CD14-positive monocyte (primary cell): ENCODE measurements around the gene SYNE2. TPM values are rescaled to one million over a fixed set of nuclear protein-coding genes. Genes with fewer than 3 reads are reported as not detected.

ENCODE experiments used
- DNase-seq, 3 donors: peaks; one replicate each; pipeline ENCODE4 v3.0.0-alpha.2; 2011 to 2022
- H2AFZ ChIP-seq: 2 replicates; pipeline ENCODE4 v1.6.0; 2012; ENCODE audit warnings: mild to moderate bottlenecking, low read depth, low read length, inconsistent platforms; ENCODE audit not compliant: insufficient read depth, poor library complexity, severe bottlenecking
- H3K27ac ChIP-seq, 2 donors: 1 replicate in 1 of 2; 2 replicates in 1 of 2; pipeline ENCODE4 v1.5.1; 2012 to 2013; ENCODE audit warnings: low read length in 2 of 2, control low read depth in 1 of 2, inconsistent platforms in 1 of 2, low read depth in 1 of 2, mild to moderate bottlenecking in 1 of 2
- H3K27me3 ChIP-seq, 2 donors: one replicate each; pipeline versions ENCODE4 v1.6.0 to v1.6.1; 2011 to 2013; ENCODE audit warnings: low read length in 2 of 2; ENCODE audit not compliant: control insufficient read depth in 2 of 2, insufficient read depth in 2 of 2
- H3K36me3 ChIP-seq, 2 donors: replicated peaks in 1 of 2; 1 replicate in 1 of 2; 2 replicates in 1 of 2; pipeline versions ENCODE4 v1.5.1 to v1.6.1; 2012 to 2013; ENCODE audit warnings: low read length in 2 of 2, control low read depth in 1 of 2, inconsistent platforms in 1 of 2, mild to moderate bottlenecking in 1 of 2; ENCODE audit not compliant: insufficient read depth in 2 of 2, control insufficient read depth in 1 of 2
- H3K4me1 ChIP-seq, 2 donors: 1 replicate in 1 of 2; 2 replicates in 1 of 2; pipeline versions ENCODE4 v1.5.1 to v1.6.1; 2012 to 2013; ENCODE audit warnings: low read length in 2 of 2, control low read depth in 1 of 2, inconsistent platforms in 1 of 2, mild to moderate bottlenecking in 1 of 2, moderate library complexity in 1 of 2; ENCODE audit not compliant: insufficient read depth in 2 of 2, control insufficient read depth in 1 of 2
- H3K4me2 ChIP-seq: replicated peaks from 2 replicates; pipeline ENCODE3; 2012; ENCODE audit warnings: low read length, moderate library complexity, mild to moderate bottlenecking; ENCODE audit not compliant: poor library complexity, severe bottlenecking; ENCODE audit errors: extremely low read depth
- H3K4me3 ChIP-seq, 3 experiments: fragments of 200-600 bp in 1 of 3; sonication (generic) in 1 of 3; replicated peaks in 1 of 3; 1 replicate in 2 of 3; 2 replicates in 1 of 3; pipeline ENCODE4 v1.5.1; 2011 to 2013; ENCODE audit warnings: low read length in 3 of 3, mild to moderate bottlenecking in 3 of 3, control low read depth in 2 of 3, low read depth in 2 of 3, inconsistent platforms in 1 of 3, moderate library complexity in 1 of 3
- H3K79me2 ChIP-seq: 2 replicates; pipeline ENCODE4 v1.6.0; 2012; ENCODE audit warnings: mild to moderate bottlenecking, control low read depth, inconsistent platforms, low read length, moderate library complexity; ENCODE audit not compliant: insufficient read depth
- H3K9ac ChIP-seq: 2 replicates; pipeline ENCODE4 v1.6.0; 2017; ENCODE audit warnings: low read length, mild to moderate bottlenecking; ENCODE audit not compliant: insufficient read depth, poor library complexity, severe bottlenecking
- H3K9me3 ChIP-seq, 2 donors: replicated peaks in 1 of 2; 1 replicate in 1 of 2; 2 replicates in 1 of 2; pipeline versions ENCODE4 v1.5.1 to v1.6.1; 2012 to 2013; ENCODE audit warnings: low read length in 2 of 2, control low read depth in 1 of 2; ENCODE audit not compliant: control insufficient read depth in 1 of 2, insufficient read depth in 1 of 2
- H4K20me1 ChIP-seq: 2 replicates; pipeline ENCODE4 v1.6.0; 2012; ENCODE audit warnings: mild to moderate bottlenecking, low read length, control low read depth, moderate library complexity; ENCODE audit not compliant: insufficient read depth
- H3K27ac Mint-ChIP-seq, 7 donors: one replicate each; pipeline ENCODE4 v1.8.0; 2020; ENCODE audit warnings: mild to moderate bottlenecking in 7 of 7, mixed read lengths in 7 of 7, moderate library complexity in 6 of 7, inconsistent platforms in 2 of 7
- H3K27me3 Mint-ChIP-seq, 3 donors: one replicate each; pipeline ENCODE4 v1.8.0; 2021 to 2022; ENCODE audit warnings: low read depth in 3 of 3, mild to moderate bottlenecking in 3 of 3, mixed read lengths in 3 of 3, moderate library complexity in 3 of 3, inconsistent platforms in 1 of 3
- H3K36me3 Mint-ChIP-seq, 2 donors: one replicate each; pipeline ENCODE4 v1.8.0; 2020; ENCODE audit warnings: mixed read lengths in 2 of 2, inconsistent platforms in 1 of 2, mild to moderate bottlenecking in 1 of 2
- H3K4me1 Mint-ChIP-seq: one replicate; pipeline ENCODE4 v1.8.0; 2020; ENCODE audit warnings: mild to moderate bottlenecking, mixed read lengths
- H3K4me3 Mint-ChIP-seq, 2 donors: one replicate each; pipeline ENCODE4 v1.8.0; 2020; ENCODE audit warnings: mild to moderate bottlenecking in 2 of 2, mixed read lengths in 2 of 2, moderate library complexity in 1 of 2
- H3K9me3 Mint-ChIP-seq, 7 donors: one replicate each; pipeline ENCODE4 v1.8.0; 2020 to 2022; ENCODE audit warnings: mixed read lengths in 7 of 7, mild to moderate bottlenecking in 6 of 7, moderate library complexity in 6 of 7, inconsistent platforms in 2 of 7
- CTCF ChIP-seq: fragments of 200-600 bp; IDR thresholded peaks from one replicate; pipeline ENCODE4 v1.8.0; 2022; ENCODE audit warnings: antibody characterized with exemption, mild to moderate bottlenecking
- WGBS: methylation state at CpG from one replicate; pipeline ENCODE4 v1.1.5; 2013; ENCODE audit warnings: missing lambda C conversion rate; ENCODE audit not compliant: insufficient coverage; 5-methylcytosine and 5-hydroxymethylcytosine counted together
- intact Hi-C, 2 donors: fragments of 100-400 bp; cut with micrococcal nuclease; formaldehyde crosslinking; loops; one replicate each; pipeline versions ENCODE4 v1.15.0 to v1.15.1; 2023
- polyA plus RNA-seq, 3 donors: library from polyadenylated mRNA; depleted of rRNA in 1 of 3; unstranded in 2 of 3; stranded (reverse) in 1 of 3; fragments of 300-500 nt in 2 of 3; fragments of >200 nt in 1 of 3; fragmentation: Illumina TruSeq in 2 of 3; gene quantifications; 1 replicate in 2 of 3; 2 replicates in 1 of 3; pipeline ENCODE4 v1.2.3, GENCODE V29; 2012 to 2021

Gene SYNE2
- polyA plus RNA-seq, 3 donors = 0.06 to 0.46 (median 0.44) TPM

- H3K27ac Mint-ChIP-seq = no peak overlapping the region
- Histone ChIP-seq H3K9ac (no peak overlapping the region), H3K36me3 (no peaks in the 10 kb centered on the region), H3K27me3 (peaks cover 51 to 72% of the 10 kb centered on the region in 2 donors), H3K27ac (no peak overlapping the region), H2AFZ (no peak overlapping the region), H3K79me2 (no peaks in the 10 kb centered on the region), H3K4me1 (no peaks in the 10 kb centered on the region), H3K4me3 (no peak overlapping the region), H3K4me2 (no peak overlapping the region), H4K20me1 (no peaks in the 10 kb centered on the region), H3K9me3 (peaks cover 0 to 3% of the 10 kb centered on the region in 2 donors)
- intact Hi-C loops = no loop called here
- no peaks in the 10 kb centered on the region for H3K36me3 Mint-ChIP-seq
- H3K9me3 Mint-ChIP-seq = peaks cover 0 to 1% (median 0%) of the 10 kb centered on the region in 7 donors
- no peak for TF ChIP-seq CTCF
- H3K27me3 Mint-ChIP-seq = peaks cover 68 to 82% (median 74%) of the 10 kb centered on the region in 3 donors
- 97% methylated on average over 4 of the region's 7 CpGs for WGBS
- peak overlapping the region in 1 of 2 donors; percentile 30 for H3K4me3 Mint-ChIP-seq
- no peaks in the 10 kb centered on the region for H3K4me1 Mint-ChIP-seq
- DNase-seq = no peak
Observed at GRCh38 chr14:63887899-63888298, 35.1 kb downstream of the SYNE2 start.

GRCh38 chr14:63890553-63890952 is 37.7 kb downstream of the SYNE2 start:
- Mint-ChIP-seq H3K27ac (no peak overlapping the region), H3K4me3 (peak overlapping the region in 1 of 2 donors; percentile 55), H3K4me1 (no peaks in the 10 kb centered on the region), H3K9me3 (peaks cover 0 to 3% (median 0%) of the 10 kb centered on the region in 7 donors), H3K36me3 (no peaks in the 10 kb centered on the region), H3K27me3 (peaks cover 72 to 83% (median 75%) of the 10 kb centered on the region in 3 donors)
- H3K27me3 ChIP-seq = peaks cover 63 to 80% of the 10 kb centered on the region in 2 donors
- no peak overlapping the region for H3K27ac ChIP-seq
- H3K4me2 ChIP-seq = no peak overlapping the region
- no peaks in the 10 kb centered on the region for H3K79me2 ChIP-seq
- no peak overlapping the region for H3K9ac ChIP-seq
- no peak for DNase-seq
- TF ChIP-seq CTCF = no peak
- WGBS = no CpG with 5 or more reads among the region's 1 CpG
- no peaks in the 10 kb centered on the region for H3K36me3 ChIP-seq
- intact Hi-C loops = no loop called here
- no peaks in the 10 kb centered on the region for H4K20me1 ChIP-seq
- H3K4me1 ChIP-seq = no peaks in the 10 kb centered on the region
- H3K4me3 ChIP-seq = no peak overlapping the region
- no peak overlapping the region for H2AFZ ChIP-seq
- H3K9me3 ChIP-seq = peaks cover 0 to 3% of the 10 kb centered on the region in 2 donors
